HEK293 (cell line): ENCODE data around the gene UACA.

Source experiments
- BCL11B ChIP-seq: fragments of 450-650 bp; formaldehyde crosslinking; IDR thresholded peaks from 2 replicates; pipeline ENCODE4 v1.5.1; 2016; ENCODE audit warnings: low read depth, missing biosample characterization, missing genetic modification characterization
- CTCF ChIP-seq: fragments of 450-650 bp; formaldehyde crosslinking; IDR thresholded peaks from 2 replicates; pipeline ENCODE4 v1.5.1; 2016; ENCODE audit warnings: missing biosample characterization, missing genetic modification characterization
- ELK4 ChIP-seq: IDR thresholded peaks from 2 replicates; pipeline ENCODE4 v1.6.1; 2011; ENCODE audit warnings: mild to moderate bottlenecking, low read depth, low read length, borderline replicate concordance
- GLIS2 ChIP-seq: fragments of 450-650 bp; formaldehyde crosslinking; IDR thresholded peaks from 2 replicates; pipeline ENCODE4 v1.5.1; 2016; ENCODE audit warnings: missing biosample characterization, missing genetic modification characterization
- KLF1 ChIP-seq: fragments of 450-650 bp; formaldehyde crosslinking; IDR thresholded peaks from 2 replicates; pipeline ENCODE4 v1.5.1; 2016; ENCODE audit warnings: missing biosample characterization, missing genetic modification characterization
- MEIS1 ChIP-seq: sonication (generic); formaldehyde crosslinking; IDR thresholded peaks from 2 replicates; pipeline ENCODE4 v1.8.1; 2022; ENCODE audit warnings: missing genetic modification reagents, mild to moderate bottlenecking, borderline replicate concordance
- PATZ1 ChIP-seq: fragments of 450-650 bp; formaldehyde crosslinking; IDR thresholded peaks from 2 replicates; pipeline ENCODE4 v1.5.1; 2016; ENCODE audit warnings: missing biosample characterization, missing genetic modification characterization
- PRDM4 ChIP-seq: fragments of 450-650 bp; formaldehyde crosslinking; IDR thresholded peaks from 2 replicates; pipeline ENCODE4 v1.5.1; 2017; ENCODE audit warnings: missing biosample characterization, missing genetic modification characterization
- SCRT2 ChIP-seq: fragments of 450-650 bp; formaldehyde crosslinking; IDR thresholded peaks from 2 replicates; pipeline ENCODE4 v1.5.1; 2016; ENCODE audit warnings: missing biosample characterization, missing genetic modification characterization
- YY2 ChIP-seq: fragments of 450-650 bp; formaldehyde crosslinking; IDR thresholded peaks from 2 replicates; pipeline ENCODE4 v1.5.1; 2016; ENCODE audit warnings: missing biosample characterization, missing genetic modification characterization
- ZBTB20 ChIP-seq: fragments of 450-650 bp; formaldehyde crosslinking; IDR thresholded peaks from 2 replicates; pipeline ENCODE4 v1.5.1; 2016; ENCODE audit warnings: missing biosample characterization, missing genetic modification characterization
- ZBTB7A ChIP-seq: fragments of 450-650 bp; formaldehyde crosslinking; IDR thresholded peaks from 2 replicates; pipeline ENCODE4 v1.5.1; 2016; ENCODE audit warnings: low read depth, missing biosample characterization, missing genetic modification characterization
- ZBTB8A ChIP-seq: fragments of 450-650 bp; formaldehyde crosslinking; IDR thresholded peaks from 2 replicates; pipeline ENCODE4 v1.5.1; 2016; ENCODE audit warnings: missing biosample characterization, missing genetic modification characterization
- ZFHX2 ChIP-seq: fragments of 450-650 bp; formaldehyde crosslinking; conservative IDR thresholded peaks from 2 replicates; pipeline ENCODE4 v1.5.1; 2016; ENCODE audit warnings: missing biosample characterization, missing genetic modification characterization
- ZFP3 ChIP-seq: fragments of 450-650 bp; formaldehyde crosslinking; IDR thresholded peaks from 2 replicates; pipeline ENCODE4 v1.5.1; 2016; ENCODE audit warnings: low read depth, missing biosample characterization, missing genetic modification characterization
- ZFP41 ChIP-seq: fragments of 450-650 bp; formaldehyde crosslinking; IDR thresholded peaks from 2 replicates; pipeline ENCODE4 v1.5.1; 2016; ENCODE audit warnings: missing biosample characterization, missing genetic modification characterization, borderline replicate concordance
- ZNF112 ChIP-seq: fragments of 450-650 bp; formaldehyde crosslinking; IDR thresholded peaks from 2 replicates; pipeline ENCODE4 v1.5.0; 2017; ENCODE audit warnings: missing biosample characterization, missing genetic modification characterization
- ZNF121 ChIP-seq: fragments of 450-650 bp; formaldehyde crosslinking; IDR thresholded peaks from 2 replicates; pipeline ENCODE4 v1.5.1; 2016; ENCODE audit warnings: missing biosample characterization, missing genetic modification characterization
- ZNF174 ChIP-seq: fragments of 450-650 bp; formaldehyde crosslinking; IDR thresholded peaks from 2 replicates; pipeline ENCODE4 v1.5.0; 2017; ENCODE audit warnings: missing biosample characterization, mild to moderate bottlenecking, missing genetic modification characterization
- ZNF214 ChIP-seq: fragments of 450-650 bp; formaldehyde crosslinking; IDR thresholded peaks from 2 replicates; pipeline ENCODE4 v1.5.1; 2017; ENCODE audit warnings: missing biosample characterization, mild to moderate bottlenecking, missing genetic modification characterization, borderline replicate concordance
- ZNF23 ChIP-seq: fragments of 450-650 bp; formaldehyde crosslinking; IDR thresholded peaks from 2 replicates; pipeline ENCODE4 v1.5.1; 2016; ENCODE audit warnings: missing biosample characterization, missing genetic modification characterization, borderline replicate concordance
- ZNF24 ChIP-seq: fragments of 450-650 bp; formaldehyde crosslinking; IDR thresholded peaks from 2 replicates; pipeline ENCODE4 v1.5.1; 2016; ENCODE audit warnings: missing biosample characterization, missing genetic modification characterization
- ZNF324 ChIP-seq: fragments of 450-650 bp; formaldehyde crosslinking; IDR thresholded peaks from 2 replicates; pipeline ENCODE4 v1.5.1; 2016; ENCODE audit warnings: missing biosample characterization, missing genetic modification characterization
- ZNF341 ChIP-seq: fragments of 450-650 bp; formaldehyde crosslinking; IDR thresholded peaks from 2 replicates; pipeline ENCODE4; 2016; ENCODE audit warnings: low read depth, missing biosample characterization, missing genetic modification characterization
- ZNF548 ChIP-seq: fragments of 450-650 bp; formaldehyde crosslinking; IDR thresholded peaks from 2 replicates; pipeline ENCODE4 v1.5.1; 2016; ENCODE audit warnings: missing biosample characterization, missing genetic modification characterization
- ZNF549 ChIP-seq: fragments of 450-650 bp; IDR thresholded peaks from 2 replicates; pipeline ENCODE4 v1.5.1; 2018; ENCODE audit warnings: missing biosample characterization, missing genetic modification characterization, mild to moderate bottlenecking, inconsistent platforms, moderate library complexity
- ZNF621 ChIP-seq: fragments of 450-650 bp; formaldehyde crosslinking; IDR thresholded peaks from 2 replicates; pipeline ENCODE4 v1.5.1; 2017; ENCODE audit warnings: missing biosample characterization, missing genetic modification characterization
- ZNF629 ChIP-seq: fragments of 450-650 bp; formaldehyde crosslinking; IDR thresholded peaks from 2 replicates; pipeline ENCODE4 v1.5.1; 2017; ENCODE audit warnings: missing biosample characterization, missing genetic modification characterization
- ZNF747 ChIP-seq: fragments of 450-650 bp; formaldehyde crosslinking; IDR thresholded peaks from 2 replicates; pipeline ENCODE4 v1.5.1; 2016; ENCODE audit warnings: missing biosample characterization, missing genetic modification characterization
- ZNF785 ChIP-seq: fragments of 450-650 bp; formaldehyde crosslinking; IDR thresholded peaks from 2 replicates; pipeline ENCODE4 v1.5.1; 2016; ENCODE audit warnings: missing biosample characterization, missing genetic modification characterization
- ZNF791 ChIP-seq: fragments of 450-650 bp; formaldehyde crosslinking; IDR thresholded peaks from 2 replicates; pipeline ENCODE4 v1.5.1; 2016; ENCODE audit warnings: missing biosample characterization, missing genetic modification characterization
- ZSCAN30 ChIP-seq: fragments of 450-650 bp; IDR thresholded peaks from 2 replicates; pipeline ENCODE4 v1.5.1; 2018; ENCODE audit warnings: missing biosample characterization, mild to moderate bottlenecking, missing genetic modification characterization, moderate library complexity
- TF ChIP-seq, protein P1 (sequence below): fragments of 450-650 bp; formaldehyde crosslinking; IDR thresholded peaks from 2 replicates; pipeline ENCODE4 v1.5.1; 2016; ENCODE audit warnings: missing biosample characterization, missing genetic modification characterization

UACA gene

DNA sequence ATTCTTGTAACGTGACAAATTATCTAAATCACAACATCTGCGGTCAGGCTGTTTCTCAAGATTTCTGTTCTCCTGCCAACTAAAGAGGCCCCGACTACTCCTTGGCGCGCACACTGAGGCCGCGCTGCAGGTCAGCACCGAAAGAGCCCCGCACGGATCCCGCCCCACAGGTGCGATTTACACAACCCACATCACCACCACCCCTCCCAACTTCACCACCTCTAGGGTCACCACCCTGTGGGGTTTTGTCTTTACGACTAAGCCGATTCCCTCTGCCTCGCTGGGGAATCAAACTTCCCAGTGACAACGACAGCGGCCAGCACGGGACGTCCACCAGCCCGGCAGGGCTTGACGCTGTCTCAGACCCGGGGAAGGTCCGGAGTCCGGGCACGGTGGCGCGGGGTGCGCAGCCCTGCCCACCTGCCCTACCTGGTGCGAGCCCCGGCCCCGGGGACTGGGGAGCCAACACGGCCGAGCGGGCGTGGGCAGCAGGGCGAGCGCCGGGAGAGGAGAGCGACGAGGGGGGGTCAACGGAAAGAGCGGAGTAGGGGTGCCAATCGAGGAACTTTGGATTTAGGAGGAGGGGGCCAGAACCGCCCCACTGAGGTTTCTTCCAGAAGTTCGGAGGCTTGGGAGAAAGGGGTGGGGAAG lies 764 bp downstream of the UACA start (continued):
- TF ChIP-seq, protein P1, sequence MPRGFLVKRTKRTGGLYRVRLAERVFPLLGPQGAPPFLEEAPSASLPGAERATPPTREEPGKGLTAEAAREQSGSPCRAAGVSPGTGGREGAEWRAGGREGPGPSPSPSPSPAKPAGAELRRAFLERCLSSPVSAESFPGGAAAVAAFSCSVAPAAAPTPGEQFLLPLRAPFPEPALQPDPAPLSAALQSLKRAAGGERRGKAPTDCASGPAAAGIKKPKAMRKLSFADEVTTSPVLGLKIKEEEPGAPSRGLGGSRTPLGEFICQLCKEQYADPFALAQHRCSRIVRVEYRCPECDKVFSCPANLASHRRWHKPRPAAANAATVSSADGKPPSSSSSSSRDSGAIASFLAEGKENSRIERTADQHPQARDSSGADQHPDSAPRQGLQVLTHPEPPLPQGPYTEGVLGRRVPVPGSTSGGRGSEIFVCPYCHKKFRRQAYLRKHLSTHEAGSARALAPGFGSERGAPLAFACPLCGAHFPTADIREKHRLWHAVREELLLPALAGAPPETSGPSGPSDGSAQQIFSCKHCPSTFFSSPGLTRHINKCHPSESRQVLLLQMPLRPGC (tag by site-specific recombination), result no peak
- peak; percentile 62 for TF ChIP-seq ZFHX2 (tag by site-specific recombination)
- TF ChIP-seq ELK4, result no peak
- TF ChIP-seq ZNF747, result no peak
- TF ChIP-seq ZNF548 (tag by site-specific recombination), result no peak
- peak; percentile 69; the same call in 1 of the 2 replicates for TF ChIP-seq ZSCAN30 (tag by site-specific recombination)
- TF ChIP-seq YY2 (tag by site-specific recombination), result 0 out of 2 replicates have a peak, but pooled peaks have one; percentile 26
- no peak for TF ChIP-seq ZNF214
- TF ChIP-seq ZNF791 (tag by site-specific recombination), result no peak
- TF ChIP-seq ZBTB20 (tag by site-specific recombination), result peak; percentile 92
- 0 out of 2 replicates have a peak, but pooled peaks have one; percentile 31 for TF ChIP-seq ZNF24 (tag by site-specific recombination)
- TF ChIP-seq ZNF549 (tag by site-specific recombination), result no peak
- TF ChIP-seq ZNF174 (tag by site-specific recombination), result no peak
- TF ChIP-seq MEIS1 (CRISPR knock-in tag), result no peak
- TF ChIP-seq ZNF112 (tag by site-specific recombination), result no peak
- TF ChIP-seq ZNF324 (tag by site-specific recombination), result peak; percentile 64; the same call in 1 of the 2 replicates
- no peak for TF ChIP-seq ZFP41 (tag by site-specific recombination)
- TF ChIP-seq ZNF621 (tag by site-specific recombination), result no peak
- no peak for TF ChIP-seq ZFP3 (tag by site-specific recombination)
- TF ChIP-seq PRDM4 (tag by site-specific recombination), result peak; percentile 55
- peak; percentile 95 for TF ChIP-seq SCRT2
- peak; percentile 50 for TF ChIP-seq KLF1 (tag by site-specific recombination)
- no peak for TF ChIP-seq ZNF23 (tag by site-specific recombination)
- TF ChIP-seq ZNF785 (tag by site-specific recombination), result no peak
- peak; percentile 73; the same call in 1 of the 2 replicates for TF ChIP-seq ZNF341 (tag by site-specific recombination)
- TF ChIP-seq ZBTB7A (tag by site-specific recombination), result peak; percentile 80; the same call in 1 of the 2 replicates
- TF ChIP-seq ZNF121 (tag by site-specific recombination), result no peak
- TF ChIP-seq BCL11B, result peak; percentile 76
- no peak; the same call in 1 of the 2 replicates for TF ChIP-seq CTCF (tag by site-specific recombination)
- TF ChIP-seq GLIS2 (tag by site-specific recombination), result peak; percentile 80
- peak; percentile 55; the same call in 1 of the 2 replicates for TF ChIP-seq ZBTB8A (tag by site-specific recombination)
- TF ChIP-seq PATZ1 (tag by site-specific recombination), result peak; percentile 85
- no peak for TF ChIP-seq ZNF629 (tag by site-specific recombination)
